ENCODE results near the gene CAMK2D. TPM values are rescaled to one million over a fixed set of nuclear protein-coding genes. Genes with fewer than 3 reads are reported as not detected.

The CAMK2D gene
- total RNA-seq, 1 donor from 2014 or later = 19.7 TPM

DNA sequence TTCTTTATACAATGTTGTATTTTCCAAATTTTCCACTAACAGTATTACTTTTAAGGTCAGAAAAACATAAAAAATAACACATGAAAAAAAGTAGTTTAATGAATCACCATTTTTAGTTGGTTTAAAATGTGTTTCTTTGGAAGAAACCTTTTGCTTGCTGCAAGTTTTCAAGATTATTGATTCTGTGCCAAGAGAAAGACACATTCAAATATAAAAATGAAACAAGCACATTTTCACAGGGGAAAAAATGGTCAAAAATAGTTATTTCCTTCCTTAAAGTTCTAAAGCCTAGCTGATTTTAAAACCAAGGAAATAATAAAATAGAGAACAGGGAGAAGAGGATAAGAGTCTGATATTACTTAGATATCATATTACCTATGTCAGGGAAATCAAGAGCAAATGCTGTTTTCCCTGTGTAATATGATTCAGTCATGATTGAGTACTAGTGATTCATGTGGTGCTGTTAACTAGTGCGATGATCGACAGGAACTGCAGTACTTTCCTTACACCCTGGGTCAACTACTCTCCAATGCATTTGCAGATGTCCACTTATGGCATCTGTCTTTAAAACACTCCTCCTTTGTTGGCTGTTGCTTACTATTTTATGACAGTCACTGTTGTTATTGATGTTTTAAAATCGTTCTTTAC is 103.8 kb downstream of the CAMK2D start:
- TF ChIP-seq, protein P1, sequence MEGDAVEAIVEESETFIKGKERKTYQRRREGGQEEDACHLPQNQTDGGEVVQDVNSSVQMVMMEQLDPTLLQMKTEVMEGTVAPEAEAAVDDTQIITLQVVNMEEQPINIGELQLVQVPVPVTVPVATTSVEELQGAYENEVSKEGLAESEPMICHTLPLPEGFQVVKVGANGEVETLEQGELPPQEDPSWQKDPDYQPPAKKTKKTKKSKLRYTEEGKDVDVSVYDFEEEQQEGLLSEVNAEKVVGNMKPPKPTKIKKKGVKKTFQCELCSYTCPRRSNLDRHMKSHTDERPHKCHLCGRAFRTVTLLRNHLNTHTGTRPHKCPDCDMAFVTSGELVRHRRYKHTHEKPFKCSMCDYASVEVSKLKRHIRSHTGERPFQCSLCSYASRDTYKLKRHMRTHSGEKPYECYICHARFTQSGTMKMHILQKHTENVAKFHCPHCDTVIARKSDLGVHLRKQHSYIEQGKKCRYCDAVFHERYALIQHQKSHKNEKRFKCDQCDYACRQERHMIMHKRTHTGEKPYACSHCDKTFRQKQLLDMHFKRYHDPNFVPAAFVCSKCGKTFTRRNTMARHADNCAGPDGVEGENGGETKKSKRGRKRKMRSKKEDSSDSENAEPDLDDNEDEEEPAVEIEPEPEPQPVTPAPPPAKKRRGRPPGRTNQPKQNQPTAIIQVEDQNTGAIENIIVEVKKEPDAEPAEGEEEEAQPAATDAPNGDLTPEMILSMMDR (IDR thresholded peaks at IDR 0.05; ENCODE audit: unreplicated experiment) = no peak
- Mint-ChIP-seq H3K9me3 (ENCODE audit: unreplicated experiment) (no peaks in the 10 kb centered on the region), H3K27ac (ENCODE audit: unreplicated experiment) (no peak overlapping the region), H3K4me1 (ENCODE audit: unreplicated experiment) (peaks cover 6% of the 10 kb centered on the region), H3K27me3 (ENCODE audit: unreplicated experiment) (no peaks in the 10 kb centered on the region), H3K4me3 (ENCODE audit: unreplicated experiment) (no peak overlapping the region), H3K36me3 (ENCODE audit: low read depth, unreplicated experiment) (no peaks in the 10 kb centered on the region)
- no peak for DNase-seq (ENCODE audit: low spot score)

DNA sequence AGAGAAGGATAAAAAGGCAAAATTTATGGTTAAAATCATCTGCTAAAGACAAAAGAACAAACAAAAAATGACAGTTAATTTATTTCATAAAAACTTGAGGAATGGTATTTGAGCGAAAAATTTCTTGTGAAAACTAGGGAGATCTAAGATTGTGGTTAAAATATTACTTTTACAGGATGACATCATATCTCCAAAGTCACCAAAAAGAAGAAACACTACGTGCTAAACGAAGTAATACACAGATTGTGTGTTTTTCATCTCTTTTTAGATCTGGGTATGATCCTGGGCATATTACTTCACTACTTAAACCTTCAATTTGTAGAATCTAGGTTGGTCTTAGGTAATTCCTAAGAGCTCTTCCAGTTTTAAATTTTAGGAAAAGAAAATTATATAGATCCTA is 107.7 kb downstream of the CAMK2D start:
- no peak for DNase-seq (ENCODE audit: low spot score)
- H3K4me3 Mint-ChIP-seq (ENCODE audit: unreplicated experiment) = no peak overlapping the region
- no peak overlapping the region for H3K27ac Mint-ChIP-seq (ENCODE audit: unreplicated experiment)
- H3K27me3 Mint-ChIP-seq (ENCODE audit: unreplicated experiment) = no peaks in the 10 kb centered on the region
- no peaks in the 10 kb centered on the region for H3K36me3 Mint-ChIP-seq (ENCODE audit: low read depth, unreplicated experiment)
- no peaks in the 10 kb centered on the region for H3K9me3 Mint-ChIP-seq (ENCODE audit: unreplicated experiment)
- TF ChIP-seq, protein P1 (IDR thresholded peaks at IDR 0.05; ENCODE audit: unreplicated experiment) = no peak
- H3K4me1 Mint-ChIP-seq (ENCODE audit: unreplicated experiment) = peaks cover 6% of the 10 kb centered on the region

GRCh38 chr4:113646442-113646822 is 115.1 kb downstream of the CAMK2D start:
- no peaks in the 10 kb centered on the region for H3K36me3 Mint-ChIP-seq (ENCODE audit: low read depth, unreplicated experiment)
- H3K4me3 Mint-ChIP-seq (ENCODE audit: unreplicated experiment) = no peak overlapping the region
- TF ChIP-seq, protein P1 (IDR thresholded peaks at IDR 0.05; ENCODE audit: unreplicated experiment) = no peak
- DNase-seq (ENCODE audit: low spot score) = peak; percentile 5
- no peaks in the 10 kb centered on the region for H3K27me3 Mint-ChIP-seq (ENCODE audit: unreplicated experiment)
- H3K9me3 Mint-ChIP-seq (ENCODE audit: unreplicated experiment) = no peaks in the 10 kb centered on the region
- H3K27ac Mint-ChIP-seq (ENCODE audit: unreplicated experiment) = peak overlapping the region; percentile 9
- H3K4me1 Mint-ChIP-seq (ENCODE audit: unreplicated experiment) = peaks cover 12% of the 10 kb centered on the region

DNA sequence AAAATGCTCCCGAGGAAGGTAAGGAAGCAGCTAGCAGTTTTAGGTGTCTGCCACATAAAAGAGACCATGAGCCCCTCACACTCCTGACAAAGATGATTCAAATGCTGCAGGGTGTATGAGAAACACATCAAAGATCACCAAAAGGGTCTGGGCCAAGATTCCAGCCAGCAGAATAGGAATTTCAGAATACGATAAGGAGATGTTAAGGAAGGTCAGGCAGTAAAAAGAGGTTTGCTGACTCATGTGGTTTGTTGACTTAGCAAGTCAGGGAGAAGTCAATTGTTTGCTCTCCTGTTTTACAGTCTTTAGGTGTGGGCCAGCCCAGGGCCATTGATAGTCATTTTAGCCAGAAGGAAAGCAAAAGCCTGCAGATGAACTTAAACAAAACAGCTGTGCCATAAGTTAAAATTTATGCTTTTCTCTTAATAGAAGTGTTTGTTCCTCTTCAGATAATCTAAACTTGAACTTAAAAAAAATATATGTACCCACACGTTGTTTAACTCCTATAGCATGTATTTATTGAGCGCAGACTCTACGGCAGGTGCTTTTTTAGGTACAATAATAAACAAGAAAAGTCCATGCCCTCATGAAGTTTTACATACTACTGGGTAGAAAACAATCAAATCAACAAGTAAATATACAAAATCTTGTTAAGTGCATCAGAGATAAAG is 115.6 kb downstream of the CAMK2D start:
- no peak overlapping the region for H3K4me3 Mint-ChIP-seq (ENCODE audit: unreplicated experiment)
- peak overlapping the region; percentile 9 for H3K27ac Mint-ChIP-seq (ENCODE audit: unreplicated experiment)
- H3K27me3 Mint-ChIP-seq (ENCODE audit: unreplicated experiment) = no peaks in the 10 kb centered on the region
- TF ChIP-seq, protein P1 (IDR thresholded peaks at IDR 0.05; ENCODE audit: unreplicated experiment) = no peak
- no peaks in the 10 kb centered on the region for H3K9me3 Mint-ChIP-seq (ENCODE audit: unreplicated experiment)
- DNase-seq (ENCODE audit: low spot score) = no peak
- peaks cover 12% of the 10 kb centered on the region for H3K4me1 Mint-ChIP-seq (ENCODE audit: unreplicated experiment)
- H3K36me3 Mint-ChIP-seq (ENCODE audit: low read depth, unreplicated experiment) = no peaks in the 10 kb centered on the region

DNA sequence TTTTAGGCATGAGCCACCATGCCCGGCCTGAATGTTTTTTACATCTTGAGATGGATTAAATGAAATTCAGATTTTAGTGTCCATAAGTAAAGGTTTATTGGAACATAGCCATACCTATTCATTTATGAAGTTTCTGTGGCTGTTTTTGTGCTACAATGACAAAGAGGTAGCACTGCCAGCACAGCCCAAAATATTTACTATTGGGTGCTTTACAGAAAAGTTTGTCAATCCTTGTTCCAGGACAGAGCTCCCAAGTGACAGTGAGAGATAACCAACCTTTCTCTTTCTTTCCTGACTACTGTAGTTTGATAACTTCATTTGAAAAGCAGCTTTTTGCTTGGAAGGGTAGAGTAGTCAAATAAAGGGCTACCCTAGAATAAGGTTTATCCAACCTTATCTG is 116.2 kb downstream of the CAMK2D start:
- Mint-ChIP-seq H3K9me3 (ENCODE audit: unreplicated experiment) (no peaks in the 10 kb centered on the region), H3K36me3 (ENCODE audit: low read depth, unreplicated experiment) (no peaks in the 10 kb centered on the region), H3K27me3 (ENCODE audit: unreplicated experiment) (no peaks in the 10 kb centered on the region), H3K27ac (ENCODE audit: unreplicated experiment) (no peak overlapping the region), H3K4me3 (ENCODE audit: unreplicated experiment) (no peak overlapping the region), H3K4me1 (ENCODE audit: unreplicated experiment) (peaks cover 12% of the 10 kb centered on the region)
- TF ChIP-seq, protein P1 (IDR thresholded peaks at IDR 0.05; ENCODE audit: unreplicated experiment) = no peak
- DNase-seq (ENCODE audit: low spot score) = no peak

All from endothelial cell (in vitro differentiated cells).